ENCODE measurements around the gene UBA6. TPM values are rescaled to one million over a fixed set of nuclear protein-coding genes. Genes with fewer than 3 reads are reported as not detected.
A peak's percentile ranks its signal among the peaks of the same experiment; 100 is the strongest.

UBA6 gene
- total and polyA plus RNA-seq, 8 donors = 4.1 to 26.5 (median 14.4) TPM

GRCh38 chr4:67604029-67604381 is 97.0 kb downstream of the UBA6 start:
- no peak for TF ChIP-seq CTCF (IDR thresholded peaks at IDR 0.05)
- 93% methylated on average over 2 of the region's 2 CpGs for WGBS, 2 donors
- ATAC-seq = no peak
- Histone ChIP-seq H3K27me3 (no peaks in the 10 kb centered on the region), H3K4me1 (no peaks in the 10 kb centered on the region), H3K27ac (no peak overlapping the region), H3K4me3 (no peak overlapping the region), H3K9me3 (peaks cover 0 to 4% (median 0%) of the 10 kb centered on the region in 4 donors), H3K36me3 (no peaks in the 10 kb centered on the region)
- no peak for FAIRE-seq
- intact Hi-C loops (cut with DNase I) = no loop called here
- DNase-seq = no peak

- 95 to 99% methylated on average over 2 of the region's 2 CpGs for WGBS, 2 donors
- intact Hi-C loops (cut with DNase I) = no loop called here
- TF ChIP-seq CTCF (IDR thresholded peaks at IDR 0.05) = no peak
- Histone ChIP-seq H3K9me3 (peaks cover 0 to 4% (median 0%) of the 10 kb centered on the region in 4 donors), H3K27ac (no peak overlapping the region), H3K36me3 (no peaks in the 10 kb centered on the region), H3K4me1 (no peaks in the 10 kb centered on the region), H3K27me3 (no peaks in the 10 kb centered on the region), H3K4me3 (no peak overlapping the region)
- no peak for FAIRE-seq
- no peak for DNase-seq
- no peak for ATAC-seq
Observed at GRCh38 chr4:67603310-67604028, 97.5 kb downstream of the UBA6 start.

GRCh38 chr4:67593741-67594175 is 107.2 kb downstream of the UBA6 start:
- no peak overlapping the region for H3K4me3 ChIP-seq
- FAIRE-seq (no peak), DNase-seq (peak in 2 of 6 donors; percentile 17 to 19), ATAC-seq (peak; percentile 90 to 98 (median 94))
- TF ChIP-seq CTCF (IDR thresholded peaks at IDR 0.05) = no peak
- no peak overlapping the region for H3K27ac ChIP-seq
- no peaks in the 10 kb centered on the region for H3K9me3 ChIP-seq
- intact Hi-C loops (cut with DNase I) = no loop called here
- no peaks in the 10 kb centered on the region for H3K36me3 ChIP-seq
- H3K27me3 ChIP-seq = no peaks in the 10 kb centered on the region
- H3K4me1 ChIP-seq = peaks cover 0 to 10% (median 0%) of the 10 kb centered on the region in 3 donors
- 24 to 32% methylated on average over 2 of the region's 2 CpGs for WGBS, 2 donors

- H3K4me1 ChIP-seq = peaks cover 0 to 20% (median 6%) of the 10 kb centered on the region in 3 donors
- no peak overlapping the region for H3K27ac ChIP-seq
- no peak for TF ChIP-seq CTCF (IDR thresholded peaks at IDR 0.05)
- H3K27me3 ChIP-seq = no peaks in the 10 kb centered on the region
- intact Hi-C loops (cut with DNase I) = no loop called here
- no peaks in the 10 kb centered on the region for H3K36me3 ChIP-seq
- DNase-seq = peak in 1 of 6 donors; percentile 16
- H3K4me3 ChIP-seq = no peak overlapping the region
- peak; percentile 76 to 91 (median 83) for ATAC-seq
- H3K9me3 ChIP-seq = no peaks in the 10 kb centered on the region
- no peak for FAIRE-seq
- WGBS, 2 donors = 20 to 25% methylated on average over 3 of the region's 3 CpGs
Observed at GRCh38 chr4:67587156-67587555, 113.8 kb downstream of the UBA6 start.

GRCh38 chr4:67584496-67584895 is 116.5 kb downstream of the UBA6 start:
- H3K4me3 ChIP-seq = no peak overlapping the region
- FAIRE-seq = no peak

More at GRCh38 chr4:67584496-67584895, 116.5 kb downstream of the UBA6 start:
- Histone ChIP-seq H3K9me3 (no peaks in the 10 kb centered on the region), H3K27me3 (no peaks in the 10 kb centered on the region), H3K4me1 (peaks cover 0 to 20% (median 6%) of the 10 kb centered on the region in 3 donors), H3K36me3 (no peaks in the 10 kb centered on the region), H3K27ac (no peak overlapping the region)
- no peak for TF ChIP-seq CTCF (IDR thresholded peaks at IDR 0.05)
- ATAC-seq (no peak), DNase-seq (no peak)
- intact Hi-C loops (cut with DNase I) = no loop called here
